Transverse colon (tissue), 4 donors: ENCODE results near the gene CD101.

Experiments used
- EP300 ChIP-seq: sonication (generic); formaldehyde crosslinking; IDR thresholded peaks from one replicate; pipeline ENCODE4 v1.6.1; 2017; ENCODE audit warnings: antibody characterized with exemption, low read depth
- POLR2A ChIP-seq: fragments of 450-650 bp; IDR thresholded peaks from one replicate; pipeline ENCODE4 v1.6.1; 2016; ENCODE audit warnings: antibody characterized with exemption, mild to moderate bottlenecking, moderate library complexity
- POLR2AphosphoS5 ChIP-seq, 3 donors: sonication (generic); formaldehyde crosslinking; IDR thresholded peaks; one replicate each; pipeline ENCODE4 v1.6.1; 2016; ENCODE audit warnings: antibody characterized with exemption in 3 of 3
- TF ChIP-seq, protein P1 (sequence below), 5 experiments: fragments of 200-600 bp in 3 of 5; fragments of 450-650 bp in 2 of 5; sonication (generic) in 3 of 5; IDR thresholded peaks; 1 replicate in 2 of 5; 2 replicates in 3 of 5; pipeline ENCODE4 v1.5.1; 2016 to 2017; ENCODE audit warnings: antibody characterized with exemption in 5 of 5, inconsistent platforms in 3 of 5, mild to moderate bottlenecking in 2 of 5, moderate library complexity in 1 of 5

DNA sequence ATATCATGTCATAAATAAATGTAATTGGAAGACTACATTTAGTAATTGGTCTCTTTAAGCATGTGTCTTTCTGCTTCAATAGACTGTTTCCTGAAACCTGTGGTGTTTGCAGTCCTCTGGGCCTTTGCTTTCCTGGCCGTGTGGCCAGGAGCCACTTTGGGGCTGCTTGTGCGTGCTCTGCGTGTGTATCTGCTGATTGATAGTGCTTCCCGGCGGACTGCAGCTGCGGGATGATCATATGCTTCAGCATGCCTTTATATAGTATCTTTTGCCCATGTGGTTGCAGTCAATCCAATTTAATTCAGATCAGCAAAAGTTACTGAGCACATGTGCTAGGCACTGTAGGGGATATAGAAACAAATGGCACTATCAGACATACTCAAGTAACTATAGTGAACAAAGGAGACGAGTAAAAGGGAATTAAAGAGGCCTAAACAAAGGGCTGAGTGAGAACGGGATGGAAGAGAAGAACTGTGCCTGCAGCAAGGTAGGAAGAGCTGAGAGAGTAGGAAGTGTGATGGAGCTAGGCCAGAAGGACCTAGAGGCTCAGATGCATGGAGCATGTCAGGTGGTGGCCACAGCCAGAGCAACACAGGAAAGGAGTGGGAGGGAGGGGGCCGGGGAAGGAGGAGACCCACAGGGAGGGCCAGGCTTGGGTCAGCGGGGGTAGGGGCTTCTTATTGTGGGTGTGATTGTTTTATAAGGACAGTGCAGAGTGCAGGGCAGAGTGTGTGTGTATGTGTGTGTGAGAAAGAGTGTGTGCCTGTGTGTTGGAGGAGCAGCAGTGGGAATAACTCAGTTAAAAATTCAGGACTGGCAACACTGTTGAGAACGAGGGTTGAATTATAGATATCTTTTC lies 31.4 kb downstream of the CD101 start:
- TF ChIP-seq, protein P1, sequence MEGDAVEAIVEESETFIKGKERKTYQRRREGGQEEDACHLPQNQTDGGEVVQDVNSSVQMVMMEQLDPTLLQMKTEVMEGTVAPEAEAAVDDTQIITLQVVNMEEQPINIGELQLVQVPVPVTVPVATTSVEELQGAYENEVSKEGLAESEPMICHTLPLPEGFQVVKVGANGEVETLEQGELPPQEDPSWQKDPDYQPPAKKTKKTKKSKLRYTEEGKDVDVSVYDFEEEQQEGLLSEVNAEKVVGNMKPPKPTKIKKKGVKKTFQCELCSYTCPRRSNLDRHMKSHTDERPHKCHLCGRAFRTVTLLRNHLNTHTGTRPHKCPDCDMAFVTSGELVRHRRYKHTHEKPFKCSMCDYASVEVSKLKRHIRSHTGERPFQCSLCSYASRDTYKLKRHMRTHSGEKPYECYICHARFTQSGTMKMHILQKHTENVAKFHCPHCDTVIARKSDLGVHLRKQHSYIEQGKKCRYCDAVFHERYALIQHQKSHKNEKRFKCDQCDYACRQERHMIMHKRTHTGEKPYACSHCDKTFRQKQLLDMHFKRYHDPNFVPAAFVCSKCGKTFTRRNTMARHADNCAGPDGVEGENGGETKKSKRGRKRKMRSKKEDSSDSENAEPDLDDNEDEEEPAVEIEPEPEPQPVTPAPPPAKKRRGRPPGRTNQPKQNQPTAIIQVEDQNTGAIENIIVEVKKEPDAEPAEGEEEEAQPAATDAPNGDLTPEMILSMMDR (IDR thresholded peaks at IDR 0.05): no peak
- TF ChIP-seq POLR2AphosphoS5 (IDR thresholded peaks at IDR 0.05) (no peak), POLR2A (no peak), EP300 (no peak)
